GM19372 (cell line): ENCODE data around the gene CCDC192.
"Not testable (repeated sequence)": the region's sequence is repeated elsewhere in the genome, so short reads cannot be mapped to it uniquely, and the experiment has no call there.

Source experiments
- ATAC-seq: cut with Tn5 transposase; IDR thresholded peaks from one replicate; pipeline ENCODE4 v1.9.1; 2021; ENCODE audit warnings: mild to moderate bottlenecking, low read depth, moderate library complexity; ENCODE audit not compliant: unreplicated experiment

CCDC192 gene

DNA sequence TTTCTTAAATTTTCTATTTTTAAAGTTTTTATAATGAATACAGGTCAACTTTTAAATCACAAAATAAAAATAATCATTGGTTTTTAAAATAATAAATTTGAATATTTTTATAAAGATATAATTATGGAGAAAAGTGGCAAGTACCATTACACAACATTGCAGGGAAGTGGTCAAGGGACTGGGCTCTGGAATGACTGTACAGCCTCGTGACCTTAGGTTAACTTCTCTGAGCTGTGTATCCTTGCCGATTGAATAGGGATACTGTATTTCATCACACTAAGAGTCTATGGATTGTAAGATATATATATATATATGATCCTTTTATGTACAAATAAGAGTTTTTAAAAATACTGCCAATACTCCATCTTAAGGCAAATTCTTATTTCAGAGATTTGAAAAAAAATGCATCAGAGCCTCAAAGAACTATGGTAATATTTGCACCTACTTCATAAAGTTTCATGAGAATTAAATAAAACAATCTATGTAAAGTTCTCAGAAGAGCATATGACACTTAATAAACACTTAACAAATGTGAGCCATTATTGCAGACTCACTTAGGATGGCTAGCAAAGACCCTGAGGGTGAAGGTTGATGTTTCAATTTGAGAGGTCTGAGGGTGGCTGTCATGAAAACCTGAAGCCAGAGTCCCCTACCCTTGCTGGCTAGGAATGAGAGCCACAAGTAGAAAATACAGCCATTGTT lies 136.5 kb downstream of the CCDC192 start:
- peak; percentile 48 for ATAC-seq

DNA sequence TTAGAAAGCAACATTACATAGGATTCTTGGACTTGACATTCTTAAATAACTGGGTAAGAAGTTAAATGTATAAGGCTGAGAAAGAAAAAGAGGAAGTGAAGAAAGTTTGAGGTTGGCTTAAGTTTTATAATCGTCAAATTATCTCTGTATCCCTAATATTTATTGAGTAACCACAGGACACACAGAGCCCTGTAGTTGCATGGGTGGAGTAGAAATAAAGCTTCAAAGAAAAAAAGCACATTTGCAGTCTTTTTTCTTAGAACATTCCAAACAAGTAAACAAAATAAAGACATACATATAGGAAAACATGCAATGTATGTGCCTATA lies 137.0 kb downstream of the CCDC192 start:
- peak; percentile 64 for ATAC-seq

DNA sequence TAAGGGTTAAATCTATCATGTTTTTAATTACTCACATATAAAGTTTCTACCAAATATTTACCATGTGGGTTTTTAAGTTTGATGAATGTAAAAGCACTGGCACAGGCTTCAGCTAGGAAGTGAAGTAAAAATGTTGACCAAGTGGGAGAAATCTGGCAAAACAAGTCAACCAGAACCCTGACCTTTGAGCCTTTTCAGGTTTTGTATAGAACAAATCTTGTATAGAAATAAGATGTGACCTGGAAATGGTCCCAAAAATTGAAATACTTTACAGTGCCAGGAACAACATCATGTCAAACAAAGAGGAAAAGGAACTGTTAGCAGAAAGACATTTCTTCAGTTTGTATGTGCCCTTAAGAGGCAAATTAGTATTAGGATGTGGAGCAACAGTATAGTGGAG lies 137.6 kb downstream of the CCDC192 start:
- ATAC-seq = no peak

DNA sequence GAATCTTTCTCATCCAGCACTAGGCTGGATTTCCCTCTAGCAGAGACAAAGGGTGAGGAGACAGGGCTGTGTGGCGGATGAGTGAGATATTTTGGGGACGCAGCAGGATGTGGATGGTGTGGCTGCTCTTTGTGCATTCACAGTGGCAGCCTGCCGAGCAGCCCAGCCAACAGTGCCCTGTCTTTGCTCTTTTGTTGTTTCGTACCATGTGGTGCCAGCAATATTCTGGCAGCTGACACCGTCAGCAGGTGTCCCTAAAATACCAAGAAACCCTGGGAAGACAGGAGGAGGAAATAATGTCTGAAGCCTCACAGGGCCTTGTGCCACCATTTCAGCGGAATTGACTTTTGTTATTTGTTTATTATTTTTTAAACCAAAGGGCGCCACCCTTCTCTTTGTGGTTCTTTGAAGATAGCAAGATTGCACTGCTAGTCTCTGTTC lies 141.4 kb downstream of the CCDC192 start:
- ATAC-seq = no peak

DNA sequence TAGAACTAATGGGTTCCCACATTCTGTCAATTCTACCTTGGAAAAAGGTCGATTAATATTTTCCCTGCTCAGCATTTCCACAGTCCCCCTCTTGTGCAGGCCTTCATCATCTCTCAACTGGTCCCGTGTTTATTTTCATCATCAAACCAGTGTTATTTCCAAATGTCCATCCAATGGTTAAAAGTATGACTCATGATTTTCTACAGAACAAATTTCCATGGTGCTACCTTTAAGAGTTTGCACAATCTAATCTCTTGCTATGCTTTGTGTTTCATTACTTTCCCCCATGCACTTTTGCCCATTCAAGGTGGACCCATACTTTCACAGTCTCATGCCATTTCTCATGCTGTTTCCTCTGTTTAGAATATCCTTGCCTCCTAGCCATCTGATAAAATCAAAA lies 143.7 kb downstream of the CCDC192 start:
- ATAC-seq = no peak

DNA sequence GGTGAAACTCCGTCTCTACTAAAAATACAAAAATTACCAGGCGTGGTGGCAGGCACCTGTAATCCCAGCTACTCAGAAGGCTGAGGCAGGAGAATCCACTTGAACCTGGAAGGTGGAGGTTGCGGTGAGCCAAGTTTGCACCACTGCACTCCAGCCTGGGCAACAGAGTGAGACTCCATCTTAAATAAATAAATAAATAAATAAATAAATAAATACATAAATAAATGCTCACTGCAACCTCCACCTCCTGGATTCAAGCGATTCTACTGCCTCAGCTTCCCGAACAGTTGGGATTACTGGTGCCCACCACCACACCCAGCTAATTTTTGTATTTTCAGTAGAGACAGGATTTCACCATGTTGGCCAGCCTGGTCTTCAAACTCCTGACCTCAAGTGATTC lies 144.4 kb downstream of the CCDC192 start:
- ATAC-seq = not testable (repeated sequence)

DNA sequence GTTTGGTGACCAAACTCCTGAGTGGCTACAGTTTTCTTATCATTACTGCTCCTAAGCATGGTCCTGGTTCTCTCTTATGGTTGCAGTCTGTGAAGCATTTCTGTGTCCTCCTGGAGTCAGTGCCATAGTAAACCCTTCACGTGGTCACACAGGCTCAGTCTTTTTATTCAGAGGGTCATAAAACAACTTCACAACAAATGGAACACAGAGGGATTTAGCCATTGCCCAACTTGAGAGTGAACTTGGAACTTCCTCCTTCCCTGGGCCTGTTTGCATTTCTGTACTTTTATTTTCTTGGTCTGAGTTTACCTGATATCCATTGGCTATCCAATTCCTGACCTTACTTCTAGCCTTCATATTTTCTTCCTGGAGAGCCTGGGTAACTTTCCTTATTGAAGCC lies 144.9 kb downstream of the CCDC192 start:
- ATAC-seq = no peak

DNA sequence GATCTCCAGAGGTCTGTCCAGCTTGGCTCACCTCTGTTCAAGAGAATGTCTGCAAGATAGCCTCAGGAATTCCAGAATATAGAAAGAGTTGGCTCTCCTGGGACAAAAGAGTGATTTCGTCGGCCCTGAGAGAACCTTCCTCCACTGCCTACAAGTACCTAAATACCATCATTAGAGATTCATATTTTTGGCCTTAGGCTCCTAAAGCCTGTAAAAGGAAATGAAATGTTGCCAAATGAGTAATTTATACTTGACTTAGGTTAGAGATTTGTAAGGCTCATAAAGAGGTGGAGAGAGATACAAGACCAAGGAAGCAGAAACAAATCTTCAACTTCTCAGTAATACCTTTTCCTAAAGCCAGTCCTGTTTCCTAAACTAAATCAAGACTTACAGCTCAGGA lies 146.2 kb downstream of the CCDC192 start:
- no peak for ATAC-seq

DNA sequence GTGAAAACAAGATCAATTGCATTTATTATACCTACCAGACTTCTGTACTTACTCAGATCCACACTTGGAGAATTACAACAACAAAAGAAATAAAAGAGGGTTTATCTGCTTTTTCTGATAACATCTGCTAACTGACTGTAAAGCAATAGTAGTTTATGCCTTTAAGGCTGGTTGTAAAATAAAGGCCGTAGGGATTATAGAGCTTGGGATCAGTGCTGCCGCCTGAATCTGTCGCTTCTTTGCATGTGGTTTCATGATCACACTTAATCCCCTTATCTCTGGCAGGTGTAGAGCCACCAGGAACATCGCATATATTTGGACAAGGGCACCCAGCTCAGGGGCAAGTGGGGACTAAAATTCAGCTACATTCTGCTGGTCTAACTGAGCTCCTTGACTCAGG lies 146.7 kb downstream of the CCDC192 start:
- ATAC-seq = no peak

DNA sequence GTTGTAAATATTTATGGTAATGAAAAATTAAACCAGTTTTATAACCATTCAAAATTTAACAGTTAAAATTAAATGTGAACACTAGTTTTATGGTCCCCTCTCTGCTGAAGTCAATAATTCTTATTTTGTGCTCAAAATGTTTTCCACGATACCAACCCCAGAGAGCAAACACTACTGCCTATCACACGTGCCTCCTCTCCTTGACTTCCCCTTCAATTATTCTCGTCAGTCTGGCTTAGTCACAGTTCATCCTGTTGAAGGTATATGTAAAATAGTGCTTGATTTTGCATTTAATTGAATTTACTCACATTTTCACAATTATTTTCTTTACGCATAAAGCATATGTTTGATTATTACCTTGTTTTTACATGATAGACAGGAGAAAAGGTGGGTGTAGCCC lies 148.8 kb downstream of the CCDC192 start:
- ATAC-seq = no peak

DNA sequence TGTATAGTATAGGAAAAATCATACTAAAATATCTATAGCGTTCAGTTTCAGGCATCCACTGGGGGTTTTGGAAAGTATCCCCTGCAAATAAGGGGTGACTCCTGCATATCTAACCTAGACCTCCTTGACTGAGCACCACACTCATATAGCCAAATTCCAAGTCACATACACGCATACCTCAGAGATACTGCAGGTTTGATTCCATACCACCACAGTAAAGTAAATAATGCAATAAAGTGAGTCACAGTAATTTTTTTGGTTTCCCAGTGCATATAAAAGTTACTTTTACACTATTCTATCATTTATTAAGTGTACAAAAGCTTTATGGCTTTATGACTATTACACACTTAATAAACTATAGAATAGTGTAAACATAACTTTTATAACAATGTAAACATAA lies 151.3 kb downstream of the CCDC192 start:
- ATAC-seq = no peak

DNA sequence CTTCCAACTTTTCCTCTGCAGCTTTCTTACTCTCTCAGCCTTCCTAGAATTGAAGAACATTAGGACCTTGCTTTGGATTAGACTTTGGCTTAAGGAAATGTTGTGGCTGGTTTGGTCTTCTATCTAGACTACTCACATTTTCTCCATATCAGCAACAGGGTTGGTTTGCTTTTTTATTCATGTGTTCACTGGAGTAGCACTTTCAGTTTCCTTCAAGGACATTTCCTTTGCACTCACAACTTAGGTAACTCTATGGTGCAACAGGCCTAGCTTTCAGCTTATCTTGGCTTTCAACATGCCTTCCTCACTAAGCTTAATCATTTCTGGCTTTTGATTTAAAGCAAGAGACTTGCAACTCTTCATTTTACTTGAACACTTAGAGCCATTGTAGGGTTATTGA lies 153.1 kb downstream of the CCDC192 start:
- no peak for ATAC-seq

DNA sequence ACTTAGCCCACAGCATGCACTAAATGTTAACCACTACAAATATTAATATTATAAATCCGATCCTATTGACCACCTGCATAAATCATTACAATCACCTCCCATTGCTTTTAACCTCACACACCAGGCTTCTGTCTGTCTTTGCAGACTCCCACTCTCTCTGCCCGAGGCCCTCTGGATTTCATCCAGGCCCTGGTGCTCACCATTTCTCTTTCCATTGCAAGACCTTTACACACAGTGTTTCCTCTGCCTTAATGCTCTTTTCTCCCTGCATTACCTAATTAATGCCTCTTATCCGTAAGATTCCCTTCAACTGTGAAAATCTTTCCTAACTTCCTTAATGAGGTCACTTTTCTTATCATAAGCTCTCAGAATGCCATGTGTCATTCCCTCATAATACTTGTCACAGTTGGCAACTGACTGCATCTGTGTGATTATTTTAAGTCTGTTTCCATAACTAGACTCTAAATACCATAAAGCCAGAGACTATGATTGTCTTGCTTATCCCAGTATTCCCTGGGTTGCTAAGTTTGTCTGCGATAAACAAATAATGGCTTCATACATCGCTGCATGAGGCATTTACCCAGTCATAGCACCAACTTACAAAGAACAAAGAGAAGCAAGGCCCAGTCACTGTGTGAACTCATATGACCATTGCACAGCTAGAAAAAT lies 155.1 kb downstream of the CCDC192 start:
- no peak for ATAC-seq

DNA sequence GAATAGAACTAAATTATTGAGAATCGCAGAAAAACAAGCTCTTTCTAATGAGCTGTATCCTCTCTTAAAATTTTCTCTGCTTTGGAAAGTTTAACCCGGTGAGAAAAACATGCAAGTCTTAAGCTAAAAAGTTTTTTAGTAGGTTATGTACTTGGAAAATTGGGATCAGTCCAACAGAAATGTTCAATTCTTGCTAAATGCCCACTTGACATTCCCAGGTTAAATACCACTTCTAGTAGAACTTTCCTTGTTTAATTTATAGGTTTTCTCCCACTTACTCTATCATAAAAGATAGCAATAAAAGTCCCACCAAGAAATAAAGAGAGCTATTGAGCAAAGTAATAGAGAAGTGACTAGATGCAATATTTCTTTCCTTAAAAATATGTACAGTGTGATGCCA lies 157.1 kb downstream of the CCDC192 start:
- no peak for ATAC-seq

DNA sequence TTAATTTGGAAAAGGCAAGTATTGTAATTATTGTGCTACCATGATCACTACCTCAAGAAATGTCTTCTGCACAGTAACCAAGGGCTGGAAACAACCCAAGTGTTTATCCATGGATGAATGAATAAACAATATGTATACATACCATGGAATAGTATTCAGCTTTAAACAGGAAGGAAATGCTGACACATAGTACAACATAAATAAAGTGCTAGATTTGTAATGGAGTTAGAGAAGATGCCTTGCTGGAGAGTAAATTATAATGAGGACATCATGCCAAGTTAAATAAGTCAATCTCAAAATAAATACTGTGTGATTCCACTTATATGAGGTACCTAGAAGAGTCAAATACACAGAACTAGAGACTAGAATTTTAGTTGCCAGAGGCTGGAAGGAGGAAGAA lies 160.0 kb downstream of the CCDC192 start:
- ATAC-seq = no peak

DNA sequence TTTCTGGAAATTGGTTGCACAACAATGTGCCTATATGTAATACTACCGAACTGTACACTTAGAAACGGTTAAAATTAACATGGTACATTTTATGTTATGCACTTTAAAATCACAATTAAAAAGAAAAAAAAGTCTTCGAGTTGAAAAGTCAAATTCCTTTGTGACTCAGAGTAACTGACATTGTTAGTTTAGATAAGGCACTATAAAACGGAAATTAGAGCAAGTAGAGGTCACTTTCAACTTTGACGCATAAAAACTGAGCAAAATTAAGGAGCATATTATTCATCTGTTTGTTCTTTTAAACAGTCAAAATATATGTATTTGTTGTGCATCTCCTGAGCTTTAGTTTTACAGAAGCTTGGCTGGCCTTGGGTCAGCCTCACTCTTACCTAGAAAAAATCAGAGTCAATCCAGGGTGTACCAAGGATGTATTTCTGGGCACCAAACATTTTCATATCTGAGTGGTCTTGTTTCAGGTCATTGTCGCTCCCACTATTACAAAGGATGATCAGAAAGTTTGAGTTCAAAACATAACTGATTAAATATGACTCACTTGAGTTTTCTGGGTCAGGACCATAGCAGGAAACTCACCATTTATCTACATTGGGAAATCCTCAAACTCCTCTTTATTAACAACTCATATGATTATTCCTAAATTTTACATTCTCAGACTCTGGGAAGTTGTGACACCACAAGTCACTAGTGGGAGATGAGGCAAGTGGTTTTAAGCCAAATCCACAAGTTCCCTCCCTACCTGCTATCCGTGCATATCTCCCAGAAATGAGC lies 160.6 kb downstream of the CCDC192 start:
- no peak for ATAC-seq

DNA sequence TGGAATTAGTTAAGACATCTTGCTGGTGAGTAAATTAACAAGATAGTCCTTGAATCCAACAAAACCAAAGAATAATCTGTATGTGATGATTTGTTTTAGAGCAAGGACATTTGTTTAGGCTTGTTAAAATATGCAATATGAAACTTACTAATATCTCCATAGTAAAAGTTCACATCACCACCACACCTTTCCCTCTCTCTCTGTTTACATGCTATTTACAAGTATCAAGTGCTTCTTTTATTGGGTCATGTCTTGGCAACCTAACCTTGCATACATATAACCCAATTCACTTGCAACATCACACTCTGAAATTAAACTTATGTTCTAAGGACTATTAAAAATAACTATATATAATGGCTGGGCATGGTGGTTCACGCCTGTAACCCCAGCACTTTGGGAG lies 161.3 kb downstream of the CCDC192 start:
- no peak for ATAC-seq

DNA sequence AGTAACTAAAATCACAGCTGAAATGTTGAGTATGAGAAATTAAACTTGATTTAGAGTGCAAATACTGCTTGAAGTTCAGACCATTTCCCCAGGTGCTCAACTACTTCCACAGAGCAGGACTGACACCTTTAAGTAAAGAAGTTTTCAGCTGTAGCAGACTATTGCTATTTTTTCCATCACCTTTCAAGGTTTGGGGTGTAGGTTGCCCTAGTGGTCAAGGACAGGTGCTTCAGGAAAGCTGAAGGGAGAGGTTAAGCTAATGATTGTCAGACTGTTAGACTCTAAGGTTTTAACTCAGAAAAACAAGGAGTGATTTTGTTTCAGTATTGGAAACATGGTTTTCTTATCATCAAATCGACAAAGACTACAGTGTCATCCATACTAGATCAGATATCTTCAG lies 162.1 kb downstream of the CCDC192 start:
- ATAC-seq = peak; percentile 63

DNA sequence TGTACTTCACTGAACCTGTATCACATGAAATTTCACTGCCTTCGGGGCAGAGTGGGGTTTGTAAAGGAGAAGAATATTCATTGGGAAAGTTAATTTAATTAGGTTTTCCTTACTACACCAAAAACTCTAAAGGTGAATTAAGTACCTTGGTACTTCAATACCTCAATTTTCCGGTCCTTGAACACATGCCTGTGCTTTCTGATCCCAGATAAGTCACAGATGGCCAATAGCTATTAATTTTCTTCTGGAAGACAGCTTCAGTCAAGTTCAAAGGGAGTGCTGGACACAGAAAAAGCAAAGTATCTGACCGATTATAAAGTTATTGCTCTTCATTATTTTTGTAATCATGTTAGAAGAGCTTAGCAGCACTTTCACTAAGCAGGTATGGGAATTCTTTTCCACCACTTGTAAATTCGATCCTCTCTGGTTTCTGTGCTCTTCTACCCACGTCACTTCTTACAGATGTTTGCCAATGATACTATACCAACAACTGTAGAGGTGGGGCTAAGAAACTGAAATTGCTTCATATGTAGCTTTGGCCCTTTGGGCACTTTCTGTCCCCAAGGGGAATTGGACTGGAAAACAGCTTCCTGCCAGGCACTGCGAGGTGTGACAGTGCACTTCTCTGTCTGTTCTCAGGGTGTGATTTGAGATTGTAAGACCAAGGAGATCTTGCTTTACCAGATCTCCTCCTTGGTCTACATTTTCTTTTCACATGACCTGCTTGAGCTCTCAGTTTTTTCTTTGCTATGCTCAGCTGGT lies 164.0 kb downstream of the CCDC192 start:
- ATAC-seq = no peak

DNA sequence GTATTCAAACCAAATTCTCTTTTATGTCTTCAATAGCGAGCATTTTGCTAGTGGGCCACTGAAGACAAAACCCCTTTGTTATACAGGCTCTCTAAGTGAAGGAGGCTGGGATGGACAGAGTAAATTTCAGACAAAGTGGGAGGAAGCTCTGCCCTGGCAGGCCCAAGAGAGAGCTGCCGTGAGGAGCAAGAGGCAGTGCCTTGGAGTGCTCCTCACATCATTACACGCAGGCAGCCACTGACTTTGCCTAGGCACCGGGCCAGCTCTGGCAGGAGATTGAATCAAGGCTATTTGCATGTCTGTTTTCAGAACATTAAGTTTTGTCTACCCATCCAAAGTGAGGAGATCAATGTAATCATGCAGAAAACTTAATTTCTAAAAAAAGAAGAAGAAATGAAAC lies 167.7 kb downstream of the CCDC192 start:
- ATAC-seq = peak; percentile 63
